HepG2 (cell line): ENCODE data around the gene CCDC158. TPM values are rescaled to one million over a fixed set of nuclear protein-coding genes. Genes with fewer than 3 reads are reported as not detected.
"Not testable (repeated sequence)": the region's sequence is repeated elsewhere in the genome, so short reads cannot be mapped to it uniquely, and the experiment has no call there.

Source experiments
- ATAC-seq: fragments of 200-7000 bp; cut with Tn5 transposase; 3 replicates; pipeline ENCODE4 v1.9.1; 2020; ENCODE audit warnings: mild to moderate bottlenecking, moderate library complexity
- BruUV-seq: library from RNA; stranded (reverse); fragments of 400-500 nt; replicated peaks from 2 replicates; lab custom pipeline; 2021; lab: Mats Ljungman, UMichigan
- CTCF ChIA-PET: fragments of 300-600 bp; formaldehyde crosslinking; extraction: SDS; loops from one replicate; lab custom pipeline; 2021; ENCODE audit warnings: low total read pairs, inconsistent platforms, low intra/inter-chr PET ratio; lab: Yijun Ruan, JAX
- POLR2A ChIA-PET: fragments of 350-600 bp; sonication (Branson Sonifier 250); formaldehyde crosslinking; loops from one replicate; lab custom pipeline; 2020; ENCODE audit warnings: antibody characterized with exemption, inconsistent platforms; lab: Yijun Ruan, JAX
- DNase-seq: peaks from one replicate; pipeline ENCODE4 v3.0.0-alpha.2; 2015; ENCODE audit warnings: low spot score
- FAIRE-seq: peaks from 3 replicates; lab custom pipeline; 2011; peaks lifted over from hg19 to GRCh38; lab: Jason Lieb, UNC
- H2AFZ ChIP-seq: one replicate; pipeline ENCODE4 v1.6.1; 2011; ENCODE audit warnings: low read length, inconsistent platforms
- H3K27ac ChIP-seq: fragments of 300-600 bp; 3 replicates; pipeline ENCODE4 v1.8.0; 2011; ENCODE audit warnings: mixed run types, mild to moderate bottlenecking, mixed read lengths, low read length, inconsistent platforms; ENCODE audit not compliant: insufficient read depth; ENCODE audit errors: extremely low read length
- H3K27me3 ChIP-seq, 2 experiments: fragments of 200-600 bp in 1 of 2; 2 replicates in 1 of 2; 3 replicates in 1 of 2; pipeline versions ENCODE4 v1.6.0 to v1.8.0; 2011; ENCODE audit warnings: low read length in 2 of 2, mild to moderate bottlenecking in 2 of 2, moderate library complexity in 2 of 2, inconsistent platforms in 1 of 2; ENCODE audit not compliant: insufficient read depth in 2 of 2, control insufficient read depth in 1 of 2
- H3K36me3 ChIP-seq, 2 experiments: fragments of 200-600 bp in 1 of 2; replicated peaks in 1 of 2; 2 replicates in 1 of 2; 3 replicates in 1 of 2; pipeline versions ENCODE4 v1.5.1 to v1.8.0; 2011; ENCODE audit warnings: low read length in 2 of 2, inconsistent platforms in 1 of 2; ENCODE audit not compliant: insufficient read depth in 2 of 2, control insufficient read depth in 1 of 2
- H3K4me1 ChIP-seq: 2 replicates; pipeline ENCODE4 v1.5.1; 2012; ENCODE audit warnings: low read length, inconsistent platforms; ENCODE audit not compliant: insufficient read depth
- H3K4me2 ChIP-seq: 2 replicates; pipeline ENCODE4 v1.6.0; 2011; ENCODE audit warnings: low read depth, low read length, inconsistent platforms
- H3K4me3 ChIP-seq, 3 experiments: fragments of 200-600 bp in 1 of 3; sonication (generic), shearing (Covaris generic) in 1 of 3; replicated peaks in 1 of 3; 2 replicates each; pipeline ENCODE4 v1.5.1; 2011 to 2016; ENCODE audit warnings: low read length in 3 of 3, inconsistent platforms in 2 of 3, low read depth in 2 of 3, mild to moderate bottlenecking in 2 of 3, control low read depth in 1 of 3, mixed read lengths in 1 of 3; ENCODE audit not compliant: insufficient read depth in 1 of 3
- H3K79me2 ChIP-seq: one replicate; pipeline ENCODE4 v1.6.1; 2011; ENCODE audit warnings: low read length, inconsistent platforms; ENCODE audit not compliant: insufficient read depth
- H3K9ac ChIP-seq: 2 replicates; pipeline ENCODE4 v1.6.0; 2011; ENCODE audit warnings: mild to moderate bottlenecking, low read depth, low read length, inconsistent platforms; ENCODE audit not compliant: insufficient read depth
- H3K9me3 ChIP-seq: 2 replicates; pipeline ENCODE4 v1.5.1; 2012; ENCODE audit warnings: mild to moderate bottlenecking, low read length
- H4K20me1 ChIP-seq: 2 replicates; pipeline ENCODE4 v1.6.0; 2011; ENCODE audit warnings: inconsistent platforms, mild to moderate bottlenecking, low read length, moderate library complexity; ENCODE audit not compliant: insufficient read depth
- AKAP8 ChIP-seq: sonication (generic); formaldehyde crosslinking; IDR thresholded peaks from 2 replicates; pipeline ENCODE4 v1.5.1; 2020; ENCODE audit warnings: mild to moderate bottlenecking, missing genetic modification reagents
- CTCF ChIP-seq: sonication (generic); formaldehyde crosslinking; IDR thresholded peaks from 2 replicates; pipeline ENCODE4 v1.5.0; 2020; ENCODE audit warnings: mild to moderate bottlenecking, missing genetic modification reagents, moderate library complexity
- MAFK ChIP-seq, 2 experiments: IDR thresholded peaks in 1 of 2; conservative IDR thresholded peaks in 1 of 2; 2 replicates each; pipeline ENCODE4 v1.6.1; 2011; ENCODE audit warnings: improper control_type of control experiment in 2 of 2, low read length in 2 of 2
- MXD3 ChIP-seq: IDR thresholded peaks from 2 replicates; pipeline ENCODE4 v1.6.1; 2016; ENCODE audit warnings: mild to moderate bottlenecking, missing biosample characterization, missing genetic modification reagents
- WGBS: methylation state at CpG from one replicate; pipeline ENCODE4 v1.1.6; 2017; ENCODE audit warnings: low lambda C conversion rate; 5-methylcytosine and 5-hydroxymethylcytosine counted together
- in situ Hi-C: cut with HindIII; loops from 2 replicates; pipeline ENCODE4 v1.10.0; 2017; ENCODE audit warnings: low pct_unique_long_range_greater_than_20kb; ENCODE audit not compliant: extremely low pct_ligation_motif_present
- intact Hi-C: fragments of 100-400 bp; cut with micrococcal nuclease; formaldehyde crosslinking; loops from one replicate; pipeline ENCODE4 v1.10.0; 2022; ENCODE audit not compliant: unreplicated experiment
- polyA plus RNA-seq, 8 experiments: library from polyadenylated mRNA; depleted of rRNA in 3 of 8; stranded (reverse) in 7 of 8; unstranded in 1 of 8; fragments of >200 nt; fragmentation: Illumina TruSeq in 4 of 8; extraction: Trizol in 4 of 8; gene quantifications; 2 replicates each; pipeline versions ENCODE4 v1.2.1 to v1.2.3, GENCODE V29; 2011 to 2016; ENCODE audit warnings: low read depth in 4 of 8, missing spikeins in 1 of 8, mixed read lengths in 1 of 8; ENCODE audit not compliant: insufficient read depth in 1 of 8
- total RNA-seq, 5 experiments: library from RNA; depleted of rRNA; stranded (reverse); fragments of >200 nt; fragmentation: Illumina TruSeq; extraction: Trizol; gene quantifications; 2 replicates each; pipeline ENCODE4 v1.2.3, GENCODE V29; 2016; ENCODE audit warnings: low read depth in 1 of 5

The CCDC158 gene
- total and polyA plus RNA-seq, 2 of the 13 experiments (the other 11 are each of a cell fraction or from before 2014, with no cell fraction given), result not detected

DNA sequence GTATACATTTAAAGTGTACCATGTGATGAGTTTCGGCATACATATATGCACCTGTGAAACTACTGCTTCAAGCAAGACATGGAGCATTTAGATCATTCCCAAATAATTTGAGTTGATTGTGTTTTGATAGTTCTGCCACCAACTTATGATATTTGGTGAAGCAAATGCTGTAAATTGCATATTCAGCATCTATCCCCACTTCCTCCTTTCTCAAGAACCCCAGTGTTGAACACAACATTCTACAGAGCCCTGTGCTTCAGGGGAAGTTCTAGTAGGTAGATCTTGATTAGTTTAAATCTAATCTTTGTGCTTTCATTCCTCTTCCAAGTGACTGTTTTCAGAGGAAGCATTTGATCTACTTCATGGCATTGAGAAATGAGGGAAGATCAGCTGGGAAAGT lies 8.7 kb upstream of the CCDC158 start:
- ATAC-seq, result no peak
- FAIRE-seq, result no peak
- no peak overlapping the region for H3K4me2 ChIP-seq
- no peak for DNase-seq
- ChIA-PET POLR2A (no interaction called here), CTCF (interaction anchor here (2.1 kb wide), 1 partner anchor 75 kb away, joined by 19 read pairs; no protein-coding TSS in a partner anchor)
- TF ChIP-seq MXD3 (CRISPR knock-in tag), result no peak
- TF ChIP-seq MAFK (conservative IDR thresholded peaks at IDR 0.05 in 1 of 2, IDR thresholded peaks at IDR 0.05 in 1 of 2; ENCODE audit: low read length in 2 of 2), result peak in 1 of 2 experiments; percentile 44; a peak in 2 of 4 replicates
- 73% methylated on average over 1 of the region's 1 CpG for WGBS
- H4K20me1 ChIP-seq, result no peaks in the 10 kb centered on the region
- H3K27ac ChIP-seq, result no peak overlapping the region
- no peaks in the 10 kb centered on the region for H3K36me3 ChIP-seq
- H3K79me2 ChIP-seq, result no peaks in the 10 kb centered on the region
- in situ Hi-C loops, result loop anchor here (5.0 kb wide), 2 partner anchors 78 to 328 kb away; no protein-coding TSS in a partner anchor
- H2AFZ ChIP-seq, result no peak overlapping the region
- H3K9me3 ChIP-seq, result no peaks in the 10 kb centered on the region
- peaks cover 6% of the 10 kb centered on the region; the same call in 1 of the 2 replicates for H3K4me1 ChIP-seq
- no TSS peak for BruUV-seq
- no peak overlapping the region for H3K4me3 ChIP-seq
- intact Hi-C loops, result loop anchor here (1.0 to 5.0 kb wide), 3 partner anchors 76 to 613 kb away; no protein-coding TSS in a partner anchor
- H3K27me3 ChIP-seq, result no peaks in the 10 kb centered on the region
- H3K9ac ChIP-seq, result no peak overlapping the region

GRCh38 chr4:76426272-76426671 lies 5.3 kb upstream of the CCDC158 start:
- no peaks in the 10 kb centered on the region for H3K36me3 ChIP-seq
- in situ Hi-C loops (no loop called here), intact Hi-C loops (no loop called here)
- ATAC-seq (no peak), DNase-seq (no peak), FAIRE-seq (no peak)
- H3K27ac ChIP-seq, result no peak overlapping the region
- no peaks in the 10 kb centered on the region for H3K27me3 ChIP-seq
- H3K9ac ChIP-seq, result no peak overlapping the region
- H4K20me1 ChIP-seq, result no peaks in the 10 kb centered on the region
- ChIA-PET POLR2A (no interaction called here), CTCF (no interaction called here)
- H2AFZ ChIP-seq, result no peak overlapping the region
- no peaks in the 10 kb centered on the region for H3K9me3 ChIP-seq
- BruUV-seq, result no TSS peak
- H3K79me2 ChIP-seq, result no peaks in the 10 kb centered on the region
- H3K4me3 ChIP-seq, result no peak overlapping the region
- whole genome bisulfite sequencing, result 61% methylated on average over 2 of the region's 2 CpGs
- no peak overlapping the region for H3K4me2 ChIP-seq
- TF ChIP-seq CTCF (peak; percentile 30), AKAP8 (CRISPR knock-in tag) (no peak)
- peaks cover 6% of the 10 kb centered on the region; the same call in 1 of the 2 replicates for H3K4me1 ChIP-seq

- CTCF ChIA-PET, H3K4me1 ChIP-seq, DNase-seq, H3K9me3 ChIP-seq, H3K27me3 ChIP-seq, H3K4me2 ChIP-seq, intact Hi-C loops, ATAC-seq, H3K79me2 ChIP-seq, POLR2A ChIA-PET, H3K27ac ChIP-seq, H3K36me3 ChIP-seq, H3K9ac ChIP-seq, in situ Hi-C loops, H3K4me3 ChIP-seq, FAIRE-seq, H2AFZ ChIP-seq, BruUV-seq, H4K20me1 ChIP-seq: not testable (repeated sequence)
- WGBS, result 100% methylated on average over 3 of the region's 27 CpGs
Measured at GRCh38 chr4:76423159-76423558, 2.2 kb upstream of the CCDC158 start.
